ENCODE results near the gene PDE4B.

GRCh38 chr1:66237042-66237441, 444.3 kb downstream of the PDE4B start:
- TF ChIP-seq POLR2AphosphoS5 (IDR thresholded peaks at IDR 0.05; ENCODE audit: low read depth, low read length), result no peak
- TF ChIP-seq TAF1 (IDR thresholded peaks at IDR 0.05; ENCODE audit: low read depth, low read length), result no peak
